DOHH2 (cell line): ENCODE data around the gene PAX6.

ENCODE experiments used
- H3F3A ChIP-seq: fragments of 200-600 bp; sonication (generic), shearing (Covaris generic); 2 replicates; pipeline ENCODE4 v1.6.0; 2016; ENCODE audit warnings: antibody characterized with exemption, mild to moderate bottlenecking; ENCODE audit not compliant: control insufficient read depth, insufficient read depth
- H3K27ac ChIP-seq: fragments of 200-600 bp; sonication (generic); 2 replicates; pipeline ENCODE4 v1.5.1; 2014; ENCODE audit warnings: low read depth, mild to moderate bottlenecking, low read length, moderate library complexity
- H3K27me3 ChIP-seq: fragments of 200-600 bp; sonication (generic); 2 replicates; pipeline ENCODE4 v1.6.1; 2014; ENCODE audit warnings: mild to moderate bottlenecking, low read length, mixed read lengths; ENCODE audit not compliant: control insufficient read depth
- H3K36me3 ChIP-seq: fragments of 200-600 bp; sonication (generic); 2 replicates; pipeline ENCODE4 v1.6.1; 2014; ENCODE audit warnings: mild to moderate bottlenecking, low read length, moderate library complexity, mixed read lengths; ENCODE audit not compliant: control insufficient read depth
- H3K4me1 ChIP-seq: fragments of 200-600 bp; sonication (generic); 2 replicates; pipeline ENCODE4 v1.6.1; 2014; ENCODE audit warnings: mild to moderate bottlenecking, low read length, mixed read lengths; ENCODE audit not compliant: control insufficient read depth
- H3K4me2 ChIP-seq: fragments of 200-600 bp; sonication (generic); 2 replicates; pipeline ENCODE4 v1.6.0; 2014; ENCODE audit warnings: mild to moderate bottlenecking, low read length, moderate library complexity
- H3K4me3 ChIP-seq: fragments of 200-600 bp; sonication (generic); 2 replicates; pipeline ENCODE4 v1.5.1; 2014; ENCODE audit warnings: mild to moderate bottlenecking, low read length, mixed read lengths
- H3K79me2 ChIP-seq: fragments of 200-600 bp; sonication (generic); 2 replicates; pipeline ENCODE4 v1.6.1; 2014; ENCODE audit warnings: mild to moderate bottlenecking, low read length, mixed read lengths; ENCODE audit not compliant: control insufficient read depth
- H3K9me2 ChIP-seq: fragments of 200-600 bp; sonication (generic); replicated peaks from 2 replicates; pipeline ENCODE4 v1.6.1; 2014; ENCODE audit warnings: mild to moderate bottlenecking, low read length, mixed read lengths; ENCODE audit not compliant: control insufficient read depth
- H3K9me3 ChIP-seq: fragments of 200-600 bp; sonication (generic); 2 replicates; pipeline ENCODE4 v1.6.1; 2014; ENCODE audit warnings: antibody characterized with exemption, low read length, mixed read lengths; ENCODE audit not compliant: control insufficient read depth, insufficient read depth
- H4K20me1 ChIP-seq: fragments of 200-600 bp; sonication (generic); 2 replicates; pipeline ENCODE4 v1.6.0; 2014; ENCODE audit warnings: low read depth, mild to moderate bottlenecking, antibody characterized with exemption, low read length, moderate library complexity; ENCODE audit not compliant: control insufficient read depth, insufficient read depth
- CTCF ChIP-seq: fragments of 200-600 bp; sonication (generic); IDR thresholded peaks from one replicate; pipeline ENCODE4 v1.5.1; 2014; ENCODE audit warnings: antibody characterized with exemption, mild to moderate bottlenecking, low read depth, low read length; ENCODE audit not compliant: poor library complexity, severe bottlenecking
- EZH2phosphoT487 ChIP-seq: fragments of 200-600 bp; sonication (generic); IDR thresholded peaks from 2 replicates; pipeline ENCODE4 v1.6.1; 2017; ENCODE audit warnings: borderline replicate concordance, mild to moderate bottlenecking, antibody characterized with exemption, low read length, moderate library complexity, mixed read lengths

The PAX6 gene

GRCh38 chr11:31780078-31780477 lies 31.0 kb downstream of the PAX6 start:
- H4K20me1 ChIP-seq = no peaks in the 10 kb centered on the region
- TF ChIP-seq CTCF (no peak), EZH2phosphoT487 (no peak)
- H3K9me2 ChIP-seq = no peaks in the 10 kb centered on the region
- no peaks in the 10 kb centered on the region for H3K4me1 ChIP-seq
- no peaks in the 10 kb centered on the region for H3F3A ChIP-seq
- no peaks in the 10 kb centered on the region for H3K9me3 ChIP-seq
- H3K27ac ChIP-seq = no peak overlapping the region
- no peaks in the 10 kb centered on the region for H3K36me3 ChIP-seq
- H3K79me2 ChIP-seq = no peaks in the 10 kb centered on the region
- no peaks in the 10 kb centered on the region for H3K27me3 ChIP-seq
- no peak overlapping the region for H3K4me3 ChIP-seq
- H3K4me2 ChIP-seq = no peak overlapping the region

GRCh38 chr11:31779374-31779791 lies 31.7 kb downstream of the PAX6 start:
- Histone ChIP-seq H4K20me1 (no peaks in the 10 kb centered on the region), H3K4me1 (no peaks in the 10 kb centered on the region), H3K27me3 (no peaks in the 10 kb centered on the region), H3K4me2 (no peak overlapping the region), H3K27ac (no peak overlapping the region), H3K36me3 (no peaks in the 10 kb centered on the region), H3K9me3 (no peaks in the 10 kb centered on the region), H3K9me2 (no peaks in the 10 kb centered on the region), H3F3A (no peaks in the 10 kb centered on the region), H3K79me2 (no peaks in the 10 kb centered on the region), H3K4me3 (no peak overlapping the region)
- TF ChIP-seq EZH2phosphoT487 (no peak), CTCF (no peak)

- no peaks in the 10 kb centered on the region for H3K9me3 ChIP-seq
- no peaks in the 10 kb centered on the region for H3K9me2 ChIP-seq
- H3F3A ChIP-seq = no peaks in the 10 kb centered on the region
- H3K4me3 ChIP-seq = no peak overlapping the region
- no peaks in the 10 kb centered on the region for H3K27me3 ChIP-seq
- H3K36me3 ChIP-seq = no peaks in the 10 kb centered on the region
- H3K27ac ChIP-seq = no peak overlapping the region
- H4K20me1 ChIP-seq = no peaks in the 10 kb centered on the region
- no peaks in the 10 kb centered on the region for H3K79me2 ChIP-seq
- H3K4me2 ChIP-seq = no peak overlapping the region
- H3K4me1 ChIP-seq = no peaks in the 10 kb centered on the region
- no peak for TF ChIP-seq CTCF
- no peak for TF ChIP-seq EZH2phosphoT487
These were observed 38.7 kb downstream of the PAX6 start for GRCh38 chr11:31772412-31772811.
